Hepatocyte (in vitro differentiated cells): Measurements from ENCODE around the gene UBASH3A.

Experiments
- EZH2 ChIP-seq: fragments of 200-600 bp; sonication (generic); IDR thresholded peaks from 2 replicates; pipeline ENCODE4 v1.6.1; 2016; ENCODE audit warnings: antibody characterized with exemption, mild to moderate bottlenecking, borderline replicate concordance
- EZH2phosphoT487 ChIP-seq: fragments of 200-600 bp; sonication (generic); IDR thresholded peaks from one replicate; pipeline ENCODE4 v1.6.1; 2018; ENCODE audit warnings: antibody characterized with exemption, mild to moderate bottlenecking, low read depth, moderate library complexity; ENCODE audit not compliant: unreplicated experiment, severe bottlenecking
- TF ChIP-seq, protein P1 (sequence below): fragments of 200-600 bp; sonication (generic); IDR thresholded peaks from 2 replicates; pipeline ENCODE4 v1.5.1; 2016; ENCODE audit warnings: antibody characterized with exemption, mild to moderate bottlenecking; ENCODE audit not compliant: poor library complexity

DNA sequence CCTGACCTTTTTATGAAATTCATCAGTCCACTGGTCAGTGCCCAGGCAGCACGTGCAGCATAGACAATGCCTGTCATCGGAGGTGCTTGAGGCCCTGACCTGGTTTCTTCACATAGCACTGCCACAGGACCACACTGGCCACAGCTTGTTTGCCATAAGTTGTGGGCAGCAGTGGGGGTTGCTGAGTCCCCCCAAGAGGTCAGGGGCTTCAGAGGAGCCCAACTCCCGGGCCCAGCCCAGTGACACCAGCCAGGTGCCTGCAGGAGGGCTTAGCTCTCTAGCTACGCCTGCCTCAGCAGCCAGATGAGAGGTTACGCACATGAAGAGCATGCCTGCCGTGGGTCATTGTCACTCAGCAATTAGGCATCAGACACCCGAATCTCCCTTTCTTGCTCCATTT, 41.6 kb downstream of the UBASH3A start:
- TF ChIP-seq, protein P1, sequence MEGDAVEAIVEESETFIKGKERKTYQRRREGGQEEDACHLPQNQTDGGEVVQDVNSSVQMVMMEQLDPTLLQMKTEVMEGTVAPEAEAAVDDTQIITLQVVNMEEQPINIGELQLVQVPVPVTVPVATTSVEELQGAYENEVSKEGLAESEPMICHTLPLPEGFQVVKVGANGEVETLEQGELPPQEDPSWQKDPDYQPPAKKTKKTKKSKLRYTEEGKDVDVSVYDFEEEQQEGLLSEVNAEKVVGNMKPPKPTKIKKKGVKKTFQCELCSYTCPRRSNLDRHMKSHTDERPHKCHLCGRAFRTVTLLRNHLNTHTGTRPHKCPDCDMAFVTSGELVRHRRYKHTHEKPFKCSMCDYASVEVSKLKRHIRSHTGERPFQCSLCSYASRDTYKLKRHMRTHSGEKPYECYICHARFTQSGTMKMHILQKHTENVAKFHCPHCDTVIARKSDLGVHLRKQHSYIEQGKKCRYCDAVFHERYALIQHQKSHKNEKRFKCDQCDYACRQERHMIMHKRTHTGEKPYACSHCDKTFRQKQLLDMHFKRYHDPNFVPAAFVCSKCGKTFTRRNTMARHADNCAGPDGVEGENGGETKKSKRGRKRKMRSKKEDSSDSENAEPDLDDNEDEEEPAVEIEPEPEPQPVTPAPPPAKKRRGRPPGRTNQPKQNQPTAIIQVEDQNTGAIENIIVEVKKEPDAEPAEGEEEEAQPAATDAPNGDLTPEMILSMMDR: no peak
- TF ChIP-seq EZH2 (no peak), EZH2phosphoT487 (no peak)
